ENCODE data around the gene ME3.

DNA sequence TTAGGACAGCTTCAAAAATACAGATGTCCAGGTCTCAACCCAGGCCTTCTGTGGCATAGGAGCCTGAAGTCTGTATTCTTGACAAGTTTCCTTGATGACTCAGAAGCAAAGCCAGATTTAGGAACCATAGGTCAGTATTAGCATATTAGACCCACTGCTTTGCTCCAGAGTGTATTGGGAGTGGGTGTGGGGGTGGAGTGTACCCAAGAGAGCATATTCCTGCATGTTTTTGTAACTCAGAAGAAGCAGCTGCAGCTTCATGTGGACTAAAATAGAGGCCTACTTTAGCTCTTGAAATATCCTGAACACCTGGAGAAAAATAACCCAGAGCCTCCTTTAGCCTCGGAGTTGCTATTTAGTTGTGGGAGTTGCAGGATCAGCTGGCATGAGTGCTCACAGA, 191.0 kb downstream of the ME3 start:
- TF ChIP-seq GATA3 (IDR thresholded peaks at IDR 0.05; ENCODE audit: low read depth, low read length) (no peak), GATA2 (IDR thresholded peaks at IDR 0.05; ENCODE audit: low read depth, low read length) (no peak)

Measured in SH-SY5Y (cell line).